ENCODE data around the gene SRRM3.
"Not testable (repeated sequence)": the region's sequence is repeated elsewhere in the genome, so short reads cannot be mapped to it uniquely, and the experiment has no call there.

The SRRM3 gene

DNA sequence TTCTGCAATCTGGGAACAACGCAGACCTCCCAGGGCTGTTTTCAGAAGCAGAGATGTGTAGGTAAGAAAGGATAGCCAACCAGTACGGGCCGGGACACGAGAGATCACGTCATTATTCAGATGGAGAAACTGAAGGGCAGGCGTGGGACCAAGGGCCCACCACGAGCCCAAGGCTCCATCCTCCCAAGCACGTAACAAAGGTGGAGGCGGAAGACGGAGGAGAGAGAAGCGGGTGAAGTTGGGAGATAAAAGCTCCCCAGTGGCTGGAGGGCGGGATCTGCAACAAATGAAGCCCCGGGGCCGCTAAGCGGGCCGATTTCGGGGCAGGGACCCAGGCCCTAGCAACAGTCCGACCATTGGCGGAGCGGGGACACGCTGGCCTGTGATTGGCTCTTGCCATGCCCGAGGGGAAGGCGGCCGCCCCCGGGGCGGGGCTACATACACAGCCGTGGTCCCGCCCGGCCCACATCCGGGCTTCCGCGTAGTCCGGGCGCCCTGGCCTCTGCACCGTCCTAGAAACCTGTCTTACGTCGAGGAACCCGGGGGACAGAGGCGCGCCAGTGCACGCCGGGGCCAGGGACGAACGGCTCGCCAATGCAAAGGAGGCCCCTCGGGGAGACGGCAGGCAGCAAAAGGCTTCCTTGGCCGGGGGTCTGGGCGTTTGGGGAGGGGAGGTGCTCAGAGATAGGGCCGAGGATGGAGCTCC is 116.2 kb downstream of the SRRM3 start:
- peak; percentile 96 for DNase-seq

DNA sequence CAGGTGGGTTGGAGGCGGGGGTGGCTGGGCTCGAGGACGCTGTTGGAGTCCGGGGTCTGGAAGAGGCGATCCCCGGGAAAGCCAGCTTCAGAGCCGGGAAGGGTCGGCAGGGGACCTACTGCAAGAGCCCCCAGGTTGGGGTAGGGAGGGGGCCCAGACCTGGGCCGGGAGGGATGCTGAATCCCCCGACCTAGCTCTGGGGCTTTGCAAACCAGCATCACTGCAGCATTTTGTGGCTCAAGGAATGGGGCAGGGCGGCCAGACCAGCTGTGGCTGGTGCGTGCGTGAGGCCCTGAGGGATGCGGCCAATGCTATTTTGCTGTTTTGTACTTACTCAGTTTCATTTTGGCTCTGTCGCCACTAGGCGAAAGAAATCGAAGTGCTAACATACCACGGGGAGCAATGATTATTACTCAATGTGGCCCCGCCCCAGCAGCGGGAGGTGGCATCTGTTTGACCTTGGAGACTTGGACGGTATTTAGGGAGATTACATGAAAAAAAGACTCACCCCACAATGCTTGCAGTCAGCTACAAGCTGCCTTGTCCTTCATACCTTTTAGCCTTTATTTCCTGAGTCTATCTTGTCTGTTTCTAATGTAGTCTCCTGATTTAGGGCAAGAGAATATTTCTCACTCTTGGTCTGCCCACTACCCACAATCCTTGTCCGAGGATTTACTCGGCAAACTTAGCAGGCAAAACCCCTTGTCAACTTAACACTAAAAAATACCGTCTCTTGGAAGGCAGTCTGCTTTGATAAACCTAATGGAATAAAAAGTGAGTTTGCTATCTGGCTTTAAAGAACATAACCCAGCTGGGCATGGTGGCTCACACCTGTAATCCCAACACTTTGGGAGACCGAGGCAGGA is 117.0 kb downstream of the SRRM3 start:
- DNase-seq, result peak; percentile 74

DNA sequence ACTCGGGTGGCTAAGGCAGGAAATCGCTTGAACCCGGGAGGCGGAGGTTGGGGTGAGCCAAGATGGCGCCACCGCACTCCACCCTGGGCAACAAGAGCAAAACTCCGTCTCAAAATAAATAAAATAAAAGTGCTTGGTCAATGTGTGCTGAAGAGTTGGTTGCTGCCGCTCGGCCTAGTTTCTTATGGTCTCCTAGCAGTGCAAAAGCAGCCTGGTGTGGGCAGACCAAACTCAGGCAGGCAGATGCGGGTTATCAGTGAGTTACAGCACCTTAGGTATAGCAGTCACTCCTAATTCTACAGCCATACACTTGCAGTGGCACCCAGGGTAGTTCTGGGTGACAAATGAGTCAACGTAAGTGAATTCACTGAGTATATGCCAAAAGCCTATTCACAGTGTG is 123.4 kb downstream of the SRRM3 start:
- DNase-seq, result no peak

DNA sequence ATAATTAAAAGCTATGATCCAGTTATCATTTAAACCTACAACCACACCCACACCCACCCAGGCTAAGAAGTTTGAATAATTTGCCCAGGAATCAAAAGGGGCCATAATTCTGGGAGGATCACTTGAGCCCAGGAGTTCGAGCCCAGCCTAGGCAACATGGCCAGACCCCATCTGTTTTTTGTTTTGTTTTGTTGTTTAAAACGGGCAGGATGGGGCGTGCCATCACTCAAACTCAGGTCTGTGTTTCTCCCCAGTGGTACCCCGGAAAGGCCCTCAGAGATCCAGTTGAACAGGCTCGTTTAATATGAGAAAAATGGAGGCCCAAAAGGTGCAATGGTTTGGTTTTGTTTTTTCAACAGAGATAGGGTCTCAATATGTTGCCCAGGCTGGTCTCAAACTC is 124.1 kb downstream of the SRRM3 start:
- no peak for DNase-seq

DNA sequence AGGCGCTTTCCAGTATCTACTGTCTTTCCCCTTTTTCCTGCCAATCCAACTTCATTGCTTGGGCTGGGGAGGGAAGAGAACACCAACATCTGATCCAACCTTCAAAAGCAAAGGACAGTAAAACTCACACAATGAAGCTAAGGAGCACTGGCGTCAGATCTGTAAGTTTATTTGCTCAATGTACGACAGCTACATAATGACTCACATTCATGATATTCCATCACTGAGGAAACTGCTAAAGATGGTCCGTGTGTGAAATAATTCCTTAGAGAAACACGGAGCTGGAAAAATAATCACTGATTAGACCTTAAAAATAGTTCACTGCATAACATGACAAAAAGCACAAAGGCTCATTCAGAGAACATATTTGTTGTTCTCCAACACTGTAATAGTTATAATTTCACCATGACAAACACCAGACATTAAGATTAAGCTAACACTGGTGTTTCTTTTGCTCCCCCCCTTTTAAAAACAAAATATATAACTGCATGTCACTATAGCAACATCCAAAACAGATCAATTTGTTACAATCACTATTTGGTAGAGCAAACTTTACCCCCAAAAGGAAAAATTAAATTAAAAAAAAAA is 125.0 kb downstream of the SRRM3 start:
- DNase-seq, result no peak

DNA sequence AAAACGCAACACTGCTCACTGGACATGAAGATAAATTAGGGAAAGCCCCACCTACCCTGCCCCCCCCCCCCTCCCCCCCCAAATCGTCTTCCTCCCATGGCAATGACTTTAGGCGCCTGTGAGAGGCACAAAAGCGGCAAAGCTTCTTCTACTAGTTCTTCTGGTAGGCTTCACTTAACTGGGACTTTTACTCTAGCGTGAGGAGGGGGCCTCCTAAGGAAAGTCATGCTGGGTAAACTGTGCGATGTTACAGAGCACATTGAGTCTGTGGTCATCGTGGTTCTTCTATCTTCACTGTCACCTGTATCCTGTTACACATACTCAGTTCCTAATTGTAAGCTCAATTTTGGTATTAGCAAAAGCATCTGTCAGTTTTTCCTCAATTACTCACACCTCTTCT is 125.9 kb downstream of the SRRM3 start:
- DNase-seq, result no peak

DNA sequence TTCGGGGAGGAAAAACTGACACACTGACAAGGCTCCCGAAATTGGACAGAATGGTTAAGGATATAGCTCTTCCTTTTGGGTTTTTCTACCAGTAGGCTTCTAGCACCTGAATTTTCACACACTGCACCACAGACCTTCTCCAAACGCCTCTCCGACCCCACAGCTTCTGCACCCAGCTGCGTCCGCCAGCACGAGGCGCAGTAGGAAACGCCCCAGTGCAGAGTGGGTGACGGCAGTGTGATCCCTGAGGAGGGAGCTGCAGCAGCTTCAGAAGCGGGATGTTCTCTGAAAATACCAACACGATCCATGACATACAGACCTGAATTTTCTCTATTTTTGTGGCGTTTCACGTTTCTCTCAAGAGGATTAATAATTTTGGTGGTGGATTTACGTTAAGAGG is 126.7 kb downstream of the SRRM3 start:
- no peak for DNase-seq

DNA sequence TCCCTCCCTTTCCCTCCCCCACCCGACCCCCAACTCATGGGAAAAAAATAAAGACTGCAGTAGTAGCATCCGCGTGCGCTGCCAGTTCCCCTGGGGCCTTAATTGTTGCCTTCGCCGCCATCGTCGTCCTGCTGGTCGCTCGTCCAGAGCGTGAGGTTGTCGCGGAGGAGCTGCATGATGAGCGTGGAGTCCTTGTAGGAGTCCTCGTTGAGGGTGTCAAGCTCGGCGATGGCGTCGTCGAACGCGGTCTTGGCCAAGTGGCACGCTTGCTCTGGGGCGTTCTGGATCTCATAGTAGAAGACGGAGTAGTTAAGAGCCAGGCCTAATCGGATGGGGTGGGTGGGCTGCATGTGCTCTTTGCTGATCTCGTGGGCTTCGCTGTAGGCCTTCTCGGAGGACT is 127.8 kb downstream of the SRRM3 start:
- DNase-seq, result no peak

DNA sequence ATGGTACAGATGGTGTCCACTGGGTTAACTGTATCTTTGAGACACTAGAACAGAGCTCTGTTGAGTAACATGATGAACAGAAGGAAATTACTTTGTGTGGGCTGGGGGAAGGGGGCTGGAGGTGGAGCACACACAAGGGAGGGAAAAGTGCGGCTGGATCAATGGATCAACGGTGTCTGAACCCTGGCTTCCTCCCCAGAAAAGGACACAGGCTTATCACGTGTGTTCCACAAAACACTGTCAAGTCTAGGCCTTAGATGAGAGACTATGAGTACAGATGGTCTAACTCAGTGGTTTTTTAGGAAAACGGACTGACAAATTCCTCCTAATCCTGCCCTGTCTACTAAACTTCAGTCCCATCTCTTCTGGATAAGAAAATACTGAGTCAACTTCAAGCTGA is 128.6 kb downstream of the SRRM3 start:
- no peak for DNase-seq

DNA sequence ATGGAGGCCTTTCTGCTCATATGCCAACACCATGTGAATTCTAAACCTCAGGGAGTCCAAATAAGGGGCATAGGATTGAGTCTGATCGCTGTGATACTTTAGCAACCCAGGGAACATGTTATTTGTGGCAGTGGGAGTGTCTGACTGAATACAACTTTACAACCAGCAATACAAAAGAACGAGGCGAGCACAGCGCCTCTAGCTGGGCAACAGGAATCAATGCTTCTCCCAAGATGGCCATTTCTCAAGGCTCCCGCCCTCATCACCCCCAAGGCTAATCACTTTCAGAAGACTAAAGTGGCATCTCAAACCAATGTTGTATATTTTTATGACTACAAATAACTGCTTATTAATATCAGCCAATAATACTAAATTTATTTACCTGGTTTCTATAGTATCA is 129.0 kb downstream of the SRRM3 start:
- no peak for DNase-seq

DNA sequence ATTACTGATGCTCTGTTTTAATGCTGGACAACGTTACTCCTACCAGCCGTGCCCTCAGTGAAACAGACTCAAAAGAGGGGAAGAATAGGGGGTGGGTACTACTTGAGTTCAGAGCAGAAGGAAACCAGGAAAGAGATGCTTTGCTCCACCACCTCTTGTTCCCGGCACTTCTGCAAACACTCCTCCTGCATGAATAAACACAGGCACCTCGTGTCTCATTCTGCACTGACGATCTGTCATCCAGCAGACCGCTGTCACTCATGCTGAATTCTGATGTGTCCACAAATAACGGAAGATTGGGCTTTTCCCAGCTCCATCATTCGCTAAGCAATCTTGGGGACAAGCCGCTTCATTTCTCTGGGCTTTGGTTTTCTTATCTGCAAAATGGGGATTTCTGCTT is 130.4 kb downstream of the SRRM3 start:
- DNase-seq, result no peak

DNA sequence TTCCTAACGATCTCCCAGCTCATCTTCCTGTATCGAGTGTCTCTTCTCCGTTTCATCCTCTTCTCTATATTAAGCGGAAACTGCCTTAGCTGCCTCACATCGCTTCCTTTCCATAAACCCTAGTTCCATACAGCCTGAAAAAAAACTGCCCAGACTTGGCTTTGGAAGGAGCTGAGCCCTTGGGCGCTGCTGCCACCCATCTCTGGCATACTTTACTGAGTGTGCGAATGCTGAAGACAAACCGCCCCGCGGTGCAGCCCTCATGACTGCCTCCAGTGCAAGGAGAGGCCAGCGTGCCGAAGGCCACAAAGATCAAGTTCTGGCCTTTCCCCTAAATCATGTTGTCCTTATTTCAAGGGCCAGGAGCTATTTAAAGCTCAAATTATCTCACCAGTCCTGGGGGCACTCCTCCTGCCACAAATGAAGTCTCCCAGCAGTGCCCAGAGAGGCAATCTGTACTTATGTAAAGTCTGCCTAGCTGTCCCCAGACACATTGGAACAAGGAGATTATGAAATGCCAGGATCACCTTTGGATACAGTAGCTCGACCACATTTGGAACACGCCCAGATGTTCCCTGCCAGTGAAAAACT is 131.9 kb downstream of the SRRM3 start:
- no peak for DNase-seq

DNA sequence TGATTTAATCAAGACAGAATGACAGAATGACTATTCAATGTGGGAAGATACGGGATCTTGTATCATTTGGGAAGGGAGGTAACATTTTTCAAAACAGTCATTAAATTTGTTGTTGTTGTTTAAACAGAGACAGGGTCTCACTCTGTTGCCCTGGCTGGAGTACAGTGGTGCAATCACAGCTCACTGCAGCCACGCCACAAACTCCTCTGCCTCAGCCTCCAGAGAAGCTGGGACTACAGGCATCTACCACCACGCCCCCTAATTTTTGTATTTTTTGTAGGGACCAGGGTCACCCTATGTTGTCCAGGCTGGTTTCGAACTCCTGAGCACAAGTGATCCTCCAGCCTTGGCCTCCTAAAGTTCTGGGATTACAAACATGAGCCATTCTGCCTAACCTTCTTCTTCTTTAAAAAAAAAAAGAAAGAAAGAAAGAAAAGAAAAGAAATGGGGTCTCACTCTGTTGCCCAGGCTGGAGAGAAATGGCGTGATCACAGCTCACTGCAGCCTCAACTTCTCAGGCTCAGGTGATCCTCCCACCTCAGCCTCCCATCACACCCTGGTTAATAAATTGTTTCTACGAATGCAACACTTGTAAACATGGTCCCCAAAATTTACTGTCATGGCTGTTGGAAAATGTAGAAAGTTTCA is 132.7 kb downstream of the SRRM3 start:
- DNase-seq, result no peak

DNA sequence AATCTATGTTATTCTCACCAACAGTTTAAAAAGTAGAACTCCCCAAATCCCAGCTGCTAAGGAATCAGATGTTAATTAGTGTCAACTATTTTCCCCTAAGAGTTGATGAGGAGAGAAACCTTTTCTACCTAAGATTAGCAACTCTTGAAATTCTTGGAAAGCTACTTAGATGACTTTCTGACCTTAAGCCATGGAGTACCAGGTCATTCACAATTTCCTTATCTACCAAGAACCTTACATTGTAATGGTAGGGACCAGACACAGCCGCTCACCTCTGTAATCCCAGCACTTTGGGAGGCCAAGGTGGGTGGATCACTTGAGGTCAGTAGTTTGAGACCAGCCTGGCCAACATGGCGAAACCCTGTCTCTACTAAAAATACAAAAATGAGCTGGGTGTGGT is 133.7 kb downstream of the SRRM3 start:
- not testable (repeated sequence) for DNase-seq

DNA sequence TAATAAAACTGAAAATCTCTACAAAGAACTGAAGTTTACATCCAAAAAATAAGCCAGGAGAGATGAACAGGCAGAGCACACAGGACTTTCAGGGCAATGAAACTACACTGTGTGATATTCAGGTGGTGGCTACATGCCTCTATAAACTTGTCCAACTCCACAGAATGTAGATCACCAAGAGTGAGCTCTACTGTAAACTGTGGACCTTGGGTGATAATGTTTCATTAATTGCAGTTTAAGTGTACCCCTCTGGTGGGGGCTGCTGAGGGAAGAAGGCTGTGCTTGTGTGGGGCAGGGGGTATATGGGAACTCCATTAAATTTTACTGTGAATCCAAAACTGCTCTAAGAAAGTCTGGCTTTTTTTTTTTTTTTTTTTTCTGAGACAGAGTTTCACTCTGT is 134.4 kb downstream of the SRRM3 start:
- no peak for DNase-seq
